Activated CD4-positive, alpha-beta T cell treated with anti-CD3 and anti-CD28 coated beads, Interleukin-2, amount 10 ng/mL, durations not matched to agents 24 days and 14 days (primary cell): Measurements from ENCODE around the gene CRISPLD2. TPM values are rescaled to one million over a fixed set of nuclear protein-coding genes. Genes with fewer than 3 reads are reported as not detected.

Experiments
- DNase-seq: peaks from one replicate; pipeline ENCODE4 v3.0.0; 2022
- H3K27ac Mint-ChIP-seq: one replicate; pipeline ENCODE4 v1.8.0; 2022; ENCODE audit warnings: mild to moderate bottlenecking, mixed read lengths
- H3K27me3 Mint-ChIP-seq: one replicate; pipeline ENCODE4 v1.8.0; 2022; ENCODE audit warnings: mixed read lengths
- H3K36me3 Mint-ChIP-seq: one replicate; pipeline ENCODE4 v1.8.0; 2022; ENCODE audit warnings: low read depth, mild to moderate bottlenecking, mixed read lengths
- H3K4me1 Mint-ChIP-seq: one replicate; pipeline ENCODE4 v1.8.0; 2021; ENCODE audit warnings: mixed read lengths
- H3K4me3 Mint-ChIP-seq: one replicate; pipeline ENCODE4 v1.8.0; 2022; ENCODE audit warnings: mild to moderate bottlenecking, moderate library complexity, mixed read lengths
- H3K9me3 Mint-ChIP-seq: one replicate; pipeline ENCODE4 v1.8.0; 2021; ENCODE audit warnings: mixed read lengths
- intact Hi-C: fragments of 100-400 bp; cut with micrococcal nuclease; formaldehyde crosslinking; loops from one replicate; pipeline ENCODE4 v1.15.1; 2023
- total RNA-seq: library from RNA; stranded (reverse); gene quantifications from 2 replicates; pipeline ENCODE4 v1.2.3, GENCODE V29; 2022

Gene CRISPLD2
- total RNA-seq, 1 donor from 2014 or later = 0.19 TPM

GRCh38 chr16:84891149-84891795, 71.5 kb downstream of the CRISPLD2 start:
- Mint-ChIP-seq H3K4me3 (no peak overlapping the region), H3K27ac (no peak overlapping the region), H3K4me1 (no peaks in the 10 kb centered on the region), H3K9me3 (no peaks in the 10 kb centered on the region), H3K27me3 (peaks cover 3% of the 10 kb centered on the region), H3K36me3 (no peaks in the 10 kb centered on the region)
- DNase-seq = no peak
- intact Hi-C loops = no loop called here

- no peak for DNase-seq
- Mint-ChIP-seq H3K27ac (no peak overlapping the region), H3K36me3 (no peaks in the 10 kb centered on the region), H3K4me3 (no peak overlapping the region), H3K27me3 (no peaks in the 10 kb centered on the region), H3K9me3 (no peaks in the 10 kb centered on the region), H3K4me1 (no peaks in the 10 kb centered on the region)
- intact Hi-C loops = no loop called here
Measured at GRCh38 chr16:84892097-84892496, 72.3 kb downstream of the CRISPLD2 start.

DNA sequence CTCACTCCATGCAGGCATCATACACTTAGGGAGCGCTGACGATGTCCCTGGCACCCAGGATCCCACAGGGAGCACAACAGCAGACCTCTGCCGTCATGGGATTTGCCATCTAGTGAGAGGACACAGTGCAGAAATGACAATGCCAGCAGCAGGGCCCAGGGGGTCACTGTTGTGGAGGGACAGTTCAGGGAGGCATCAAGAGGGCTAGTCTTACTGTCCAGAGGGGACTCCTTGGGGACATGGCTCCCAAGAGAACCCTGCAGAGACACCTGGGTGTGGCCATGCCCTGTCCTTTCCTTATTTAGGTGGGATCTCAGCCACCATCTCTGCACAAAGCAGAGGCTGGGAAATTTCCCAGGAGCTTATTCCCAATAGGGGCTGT, 73.7 kb downstream of the CRISPLD2 start:
- Mint-ChIP-seq H3K4me1 (peaks cover 4% of the 10 kb centered on the region), H3K36me3 (no peaks in the 10 kb centered on the region), H3K4me3 (no peak overlapping the region), H3K27ac (no peak overlapping the region), H3K9me3 (no peaks in the 10 kb centered on the region), H3K27me3 (peaks cover 2% of the 10 kb centered on the region)
- intact Hi-C loops = no loop called here
- no peak for DNase-seq

GRCh38 chr16:84893849-84894599, 74.2 kb downstream of the CRISPLD2 start:
- no peaks in the 10 kb centered on the region for H3K9me3 Mint-ChIP-seq
- H3K36me3 Mint-ChIP-seq = no peaks in the 10 kb centered on the region
- no peak overlapping the region for H3K27ac Mint-ChIP-seq
- intact Hi-C loops = no loop called here
- peaks cover 5% of the 10 kb centered on the region for H3K4me1 Mint-ChIP-seq
- H3K27me3 Mint-ChIP-seq = peaks cover 2% of the 10 kb centered on the region
- DNase-seq = no peak
- H3K4me3 Mint-ChIP-seq = no peak overlapping the region

- H3K9me3 Mint-ChIP-seq = no peaks in the 10 kb centered on the region
- H3K4me3 Mint-ChIP-seq = no peak overlapping the region
- peaks cover 5% of the 10 kb centered on the region for H3K4me1 Mint-ChIP-seq
- H3K27ac Mint-ChIP-seq = no peak overlapping the region
- no peak for DNase-seq
- intact Hi-C loops = no loop called here
- H3K36me3 Mint-ChIP-seq = no peaks in the 10 kb centered on the region
- peaks cover 2% of the 10 kb centered on the region for H3K27me3 Mint-ChIP-seq
Measured at GRCh38 chr16:84895016-84895415, 75.2 kb downstream of the CRISPLD2 start.

DNA sequence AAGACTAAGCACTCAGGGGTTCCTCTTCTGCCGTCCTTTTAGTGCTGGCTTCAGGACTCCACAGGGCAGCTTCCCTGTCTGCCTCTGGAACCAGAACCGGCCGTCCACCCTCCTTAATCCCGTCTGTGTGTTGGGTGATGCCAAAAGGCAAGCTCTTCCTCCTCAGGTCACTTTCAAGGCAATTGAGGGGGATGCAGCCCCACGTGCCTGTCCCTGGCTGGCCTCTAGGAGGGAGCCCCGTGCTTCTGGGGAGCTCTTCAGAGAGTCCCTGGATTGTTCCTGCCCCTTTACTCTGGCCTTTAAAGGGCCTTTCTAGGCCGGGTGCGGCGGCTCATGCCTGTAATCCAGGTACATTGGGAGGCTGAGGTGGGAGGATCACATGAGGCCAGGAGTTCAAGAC, 77.1 kb downstream of the CRISPLD2 start:
- Mint-ChIP-seq H3K4me1 (peaks cover 5% of the 10 kb centered on the region), H3K27ac (no peak overlapping the region), H3K9me3 (no peaks in the 10 kb centered on the region), H3K4me3 (no peak overlapping the region), H3K36me3 (no peaks in the 10 kb centered on the region), H3K27me3 (peaks cover 2% of the 10 kb centered on the region)
- no peak for DNase-seq
- intact Hi-C loops = no loop called here

DNA sequence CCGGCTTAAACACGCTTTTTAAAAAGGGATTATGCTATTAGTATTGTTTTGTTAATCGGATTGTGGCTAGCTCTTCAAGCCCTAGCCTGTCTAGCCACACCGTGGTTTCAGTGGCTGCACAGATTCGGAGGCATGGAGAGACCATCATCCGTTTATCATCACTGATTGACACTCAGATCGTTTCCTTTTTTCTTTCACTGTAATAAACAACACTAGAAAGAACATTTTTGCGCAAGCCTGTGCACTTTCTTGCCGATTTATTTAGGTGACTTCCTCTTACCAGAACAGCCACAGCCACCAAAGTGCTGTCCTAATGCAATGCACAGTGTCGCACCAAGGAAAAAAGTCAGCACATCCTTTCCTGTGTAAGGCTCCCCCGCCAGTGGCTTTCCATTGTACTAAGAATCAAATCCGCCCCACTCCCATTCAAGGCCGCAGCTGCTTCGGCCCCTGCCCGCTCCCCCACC, 78.2 kb downstream of the CRISPLD2 start:
- peaks cover 5% of the 10 kb centered on the region for H3K4me1 Mint-ChIP-seq
- DNase-seq = no peak
- no peaks in the 10 kb centered on the region for H3K9me3 Mint-ChIP-seq
- no peak overlapping the region for H3K27ac Mint-ChIP-seq
- H3K27me3 Mint-ChIP-seq = peaks cover 2% of the 10 kb centered on the region
- H3K4me3 Mint-ChIP-seq = no peak overlapping the region
- intact Hi-C loops = no loop called here
- H3K36me3 Mint-ChIP-seq = no peaks in the 10 kb centered on the region

DNA sequence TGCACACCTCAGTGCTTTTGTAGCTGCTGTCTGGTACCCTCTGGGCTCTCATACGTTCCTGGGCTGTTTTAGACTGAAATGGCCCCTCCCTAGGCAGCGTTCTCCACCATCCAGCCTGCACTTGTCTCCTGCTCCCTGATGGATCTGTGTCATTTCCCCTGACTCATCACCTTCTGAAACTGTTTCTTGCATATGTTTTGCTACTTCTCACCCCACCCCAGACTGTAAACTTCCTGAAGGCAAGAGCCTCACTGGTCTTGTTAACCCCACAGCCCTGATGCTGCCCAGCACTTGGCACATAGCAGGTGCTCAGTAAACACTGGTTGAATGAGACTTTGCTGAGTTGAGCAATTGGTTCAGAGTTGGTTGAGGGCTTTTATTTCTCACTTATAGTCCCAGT, 78.7 kb downstream of the CRISPLD2 start:
- DNase-seq = no peak
- intact Hi-C loops = no loop called here
- Mint-ChIP-seq H3K9me3 (no peaks in the 10 kb centered on the region), H3K27me3 (peaks cover 2% of the 10 kb centered on the region), H3K36me3 (no peaks in the 10 kb centered on the region), H3K4me3 (no peak overlapping the region), H3K27ac (no peak overlapping the region), H3K4me1 (peaks cover 5% of the 10 kb centered on the region)

DNA sequence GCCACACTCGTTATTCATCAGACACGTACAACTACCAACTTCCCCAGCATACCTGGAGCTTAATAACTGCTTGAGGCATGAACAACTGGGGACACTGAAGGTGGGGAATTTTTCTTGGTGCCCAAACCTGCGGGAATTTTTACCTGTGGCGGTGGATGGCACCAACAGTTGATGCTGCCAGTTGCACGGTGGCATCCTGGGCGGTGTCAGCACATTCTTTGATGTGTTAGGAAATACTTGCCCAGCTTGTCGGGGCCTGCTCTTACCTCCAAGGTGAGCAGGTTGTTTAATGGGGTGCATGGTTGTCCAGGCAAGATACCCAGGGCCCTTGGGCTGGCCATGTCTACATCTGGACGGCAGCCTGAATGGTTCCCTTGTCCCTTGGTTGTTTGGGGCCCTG, 79.6 kb downstream of the CRISPLD2 start:
- Mint-ChIP-seq H3K4me1 (peaks cover 5% of the 10 kb centered on the region), H3K27me3 (peaks cover 2% of the 10 kb centered on the region)

DNA sequence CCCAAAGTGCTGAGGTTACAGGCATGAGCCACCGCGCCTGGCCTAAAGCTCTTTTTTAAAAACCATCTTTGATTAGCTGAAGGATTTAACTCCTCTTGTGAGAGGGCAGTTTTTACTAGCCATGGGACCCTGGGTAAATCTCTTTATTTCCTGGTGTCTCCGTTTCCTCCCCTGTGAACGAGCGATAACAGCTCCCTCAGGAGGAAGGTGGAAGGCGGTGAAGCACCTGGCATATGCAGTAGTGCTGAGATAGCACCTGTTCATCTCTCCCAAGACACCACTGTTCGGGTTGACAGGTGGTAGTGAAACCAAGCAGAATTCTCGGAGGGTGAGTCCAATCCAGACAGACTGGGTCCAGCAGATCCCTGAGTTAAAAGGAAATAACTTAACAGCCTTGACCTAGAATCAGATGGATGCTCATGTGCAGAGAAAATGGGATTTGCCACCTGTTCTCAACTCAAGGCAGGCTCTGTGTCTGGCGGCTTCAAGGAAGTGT, 86.2 kb downstream of the CRISPLD2 start:
- Mint-ChIP-seq H3K27ac (no peak overlapping the region), H3K27me3 (no peaks in the 10 kb centered on the region), H3K4me1 (peaks cover 2% of the 10 kb centered on the region), H3K4me3 (no peak overlapping the region), H3K36me3 (no peaks in the 10 kb centered on the region), H3K9me3 (no peaks in the 10 kb centered on the region)
- no peak for DNase-seq
- intact Hi-C loops = no loop called here

More for the DNA sequence above, 79.6 kb downstream of the CRISPLD2 start:
- intact Hi-C loops = no loop called here
- Mint-ChIP-seq H3K9me3 (no peaks in the 10 kb centered on the region), H3K27ac (no peak overlapping the region), H3K4me3 (no peak overlapping the region), H3K36me3 (no peaks in the 10 kb centered on the region)
- DNase-seq = no peak

- H3K27me3 Mint-ChIP-seq = no peaks in the 10 kb centered on the region
- no peak overlapping the region for H3K4me3 Mint-ChIP-seq
- no peaks in the 10 kb centered on the region for H3K36me3 Mint-ChIP-seq
- H3K4me1 Mint-ChIP-seq = peaks cover 2% of the 10 kb centered on the region
- no peak overlapping the region for H3K27ac Mint-ChIP-seq
- no peaks in the 10 kb centered on the region for H3K9me3 Mint-ChIP-seq
- intact Hi-C loops = no loop called here
- DNase-seq = no peak
Measured at GRCh38 chr16:84907051-84907450, 87.3 kb downstream of the CRISPLD2 start.

DNA sequence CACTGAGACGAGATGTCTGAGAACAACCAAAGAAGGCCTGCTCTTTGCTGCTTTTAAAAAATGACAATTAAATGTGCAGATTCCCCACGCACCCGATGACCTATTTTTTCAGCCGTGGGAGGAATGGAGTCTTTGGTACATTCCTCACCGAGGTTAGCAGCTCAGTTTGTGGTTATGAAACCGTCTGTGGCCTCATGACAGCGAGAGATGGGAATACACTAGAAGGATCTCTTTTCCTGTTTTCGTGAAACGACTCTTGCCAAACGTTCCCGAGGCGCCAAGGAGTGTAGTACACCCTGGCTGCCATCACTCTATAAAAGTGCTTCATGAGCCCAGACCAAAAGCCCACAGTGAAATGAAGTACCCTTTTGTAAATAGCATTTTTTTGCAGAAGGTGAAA, 87.8 kb downstream of the CRISPLD2 start:
- H3K27me3 Mint-ChIP-seq = no peaks in the 10 kb centered on the region
- H3K4me3 Mint-ChIP-seq = no peak overlapping the region
- H3K9me3 Mint-ChIP-seq = no peaks in the 10 kb centered on the region
- intact Hi-C loops = no loop called here
- no peaks in the 10 kb centered on the region for H3K36me3 Mint-ChIP-seq
- H3K4me1 Mint-ChIP-seq = peaks cover 2% of the 10 kb centered on the region
- no peak for DNase-seq
- H3K27ac Mint-ChIP-seq = no peak overlapping the region

- no peaks in the 10 kb centered on the region for H3K9me3 Mint-ChIP-seq
- H3K27ac Mint-ChIP-seq = no peak overlapping the region
- DNase-seq = no peak
- peaks cover 6% of the 10 kb centered on the region for H3K27me3 Mint-ChIP-seq
- peaks cover 2% of the 10 kb centered on the region for H3K4me1 Mint-ChIP-seq
- no peak overlapping the region for H3K4me3 Mint-ChIP-seq
- intact Hi-C loops = no loop called here
- H3K36me3 Mint-ChIP-seq = no peaks in the 10 kb centered on the region
Measured at GRCh38 chr16:84909476-84910085, 89.8 kb downstream of the CRISPLD2 start.

- Mint-ChIP-seq H3K27me3 (peaks cover 14% of the 10 kb centered on the region), H3K4me3 (no peak overlapping the region), H3K36me3 (no peaks in the 10 kb centered on the region), H3K27ac (no peak overlapping the region), H3K4me1 (peaks cover 2% of the 10 kb centered on the region), H3K9me3 (no peaks in the 10 kb centered on the region)
- intact Hi-C loops = no loop called here
- DNase-seq = no peak
Measured at GRCh38 chr16:84911486-84912216, 91.9 kb downstream of the CRISPLD2 start.
